WERI-Rb-1 (cell line): Measurements from ENCODE around the gene WNT11.

Experiments
- DNase-seq: peaks from one replicate; pipeline ENCODE4 v3.0.0-alpha.2; 2020
- H3K27ac ChIP-seq: fragments of 250-450 bp; sonication (Bioruptor Pico); 2 replicates; pipeline ENCODE4 v1.5.1; 2020; ENCODE audit warnings: mild to moderate bottlenecking, moderate library complexity
- H3K27me3 ChIP-seq: fragments of 250-450 bp; sonication (Bioruptor Pico); 2 replicates; pipeline ENCODE4 v1.5.1; 2021; ENCODE audit warnings: mild to moderate bottlenecking, low read depth, moderate library complexity; ENCODE audit not compliant: insufficient read depth, severe bottlenecking
- H3K36me3 ChIP-seq: fragments of 250-450 bp; sonication (Bioruptor Pico); 2 replicates; pipeline ENCODE4 v1.5.1; 2020; ENCODE audit warnings: mild to moderate bottlenecking, moderate library complexity
- H3K4me3 ChIP-seq: 2 replicates; pipeline ENCODE4 v1.5.1; 2011; ENCODE audit warnings: low read depth, mild to moderate bottlenecking, control low read depth, low read length
- H3K9me3 ChIP-seq: fragments of 250-450 bp; sonication (Bioruptor Pico); 2 replicates; pipeline ENCODE4 v1.5.1; 2021; ENCODE audit warnings: mild to moderate bottlenecking, moderate library complexity; ENCODE audit not compliant: severe bottlenecking
- CTCF ChIP-seq: IDR thresholded peaks from 2 replicates; pipeline ENCODE4 v1.5.1; 2011; ENCODE audit warnings: low read depth, mild to moderate bottlenecking, control low read depth, inconsistent platforms, low read length

WNT11 gene

GRCh38 chr11:76206327-76207081 lies at the start of gene WNT11:
TSS of gene WNT11 (minus strand) at chr11:76206502. CDS start at chr11:76206407, 95 bp downstream.
- Histone ChIP-seq H3K36me3 (no peaks in the 10 kb centered on the region), H3K4me3 (peak within 1 kb of the TSS; percentile 50), H3K27ac (no peak within 1 kb of the TSS), H3K27me3 (peaks cover 30% of the 10 kb centered on the region), H3K9me3 (no peaks in the 10 kb centered on the region)
- no peak for TF ChIP-seq CTCF
- DNase-seq = peak; percentile 76

- no peaks in the 10 kb centered on the region for H3K36me3 ChIP-seq
- H3K27me3 ChIP-seq = no peaks in the 10 kb centered on the region
- H3K27ac ChIP-seq = no peak overlapping the region
- DNase-seq = no peak
- TF ChIP-seq CTCF = no peak
- H3K4me3 ChIP-seq = no peak overlapping the region
- H3K9me3 ChIP-seq = peaks cover 4% of the 10 kb centered on the region
Observed at GRCh38 chr11:76253416-76253815, 47.1 kb upstream of the WNT11 start.

GRCh38 chr11:76252631-76253070 lies 46.3 kb upstream of the WNT11 start:
- no peaks in the 10 kb centered on the region for H3K27me3 ChIP-seq
- no peak for DNase-seq
- H3K9me3 ChIP-seq = peaks cover 4% of the 10 kb centered on the region
- no peak overlapping the region for H3K27ac ChIP-seq
- H3K4me3 ChIP-seq = no peak overlapping the region
- TF ChIP-seq CTCF = no peak
- no peaks in the 10 kb centered on the region for H3K36me3 ChIP-seq

GRCh38 chr11:76251576-76251975 lies 45.3 kb upstream of the WNT11 start:
- no peak overlapping the region for H3K4me3 ChIP-seq
- H3K36me3 ChIP-seq = no peaks in the 10 kb centered on the region
- H3K9me3 ChIP-seq = peaks cover 4% of the 10 kb centered on the region
- no peak overlapping the region for H3K27ac ChIP-seq
- TF ChIP-seq CTCF = no peak
- DNase-seq = no peak
- no peaks in the 10 kb centered on the region for H3K27me3 ChIP-seq

- Histone ChIP-seq H3K27me3 (no peaks in the 10 kb centered on the region), H3K27ac (no peak overlapping the region), H3K9me3 (peaks cover 4% of the 10 kb centered on the region), H3K36me3 (no peaks in the 10 kb centered on the region), H3K4me3 (no peak overlapping the region)
- no peak for TF ChIP-seq CTCF
- DNase-seq = no peak
Observed at GRCh38 chr11:76251226-76251575, 44.9 kb upstream of the WNT11 start.
